GM23338 (cell line): ENCODE results near the gene FAXC. TPM values are rescaled to one million over a fixed set of nuclear protein-coding genes. Genes with fewer than 3 reads are reported as not detected.

Experiments
- ATAC-seq: fragments of 200-7000 bp; cut with Tn5 transposase; 3 replicates; pipeline ENCODE4 v1.9.1; 2020
- DNase-seq: peaks from one replicate; pipeline ENCODE4 v3.0.0-alpha.2; 2015; ENCODE audit warnings: low spot score
- H2AFZ ChIP-seq: fragments of 200-600 bp; sonication (generic); 2 replicates; pipeline ENCODE4 v1.8.0; 2016; ENCODE audit warnings: antibody characterized with exemption, mild to moderate bottlenecking, moderate library complexity
- H3F3A ChIP-seq: fragments of 200-600 bp; sonication (generic); replicated peaks from 2 replicates; pipeline ENCODE4 v1.8.0; 2017; ENCODE audit warnings: antibody characterized with exemption, mixed run types, low read depth
- H3K27ac ChIP-seq: fragments of 200-600 bp; sonication (generic); 2 replicates; pipeline ENCODE4 v1.6.1; 2016; ENCODE audit warnings: low read depth
- H3K27me3 ChIP-seq: fragments of 200-600 bp; sonication (generic); 2 replicates; pipeline ENCODE4 v1.8.0; 2016; ENCODE audit warnings: mild to moderate bottlenecking, mixed run types, moderate library complexity; ENCODE audit not compliant: insufficient read depth
- H3K36me3 ChIP-seq: fragments of 200-600 bp; sonication (generic); 2 replicates; pipeline ENCODE4 v1.8.0; 2016; ENCODE audit warnings: mild to moderate bottlenecking; ENCODE audit not compliant: insufficient read depth
- H3K4me1 ChIP-seq: fragments of 200-600 bp; sonication (generic); 2 replicates; pipeline ENCODE4 v1.8.0; 2016; ENCODE audit warnings: mild to moderate bottlenecking, moderate library complexity; ENCODE audit not compliant: insufficient read depth
- H3K4me2 ChIP-seq: fragments of 200-600 bp; sonication (generic); 2 replicates; pipeline ENCODE4 v1.7.1; 2017; ENCODE audit warnings: mixed run types
- H3K4me3 ChIP-seq: fragments of 200-600 bp; sonication (generic); 2 replicates; pipeline ENCODE4 v1.6.1; 2016; ENCODE audit warnings: mixed run types
- H3K79me2 ChIP-seq: fragments of 200-600 bp; sonication (generic); replicated peaks from 2 replicates; pipeline ENCODE4 v1.8.0; 2017; ENCODE audit warnings: mild to moderate bottlenecking; ENCODE audit not compliant: insufficient read depth
- H3K9me2 ChIP-seq: fragments of 200-600 bp; sonication (generic); 2 replicates; pipeline ENCODE4 v1.8.0; 2017; ENCODE audit not compliant: insufficient read depth
- H4K20me1 ChIP-seq: fragments of 200-600 bp; sonication (generic); replicated peaks from 2 replicates; pipeline ENCODE4 v1.8.0; 2017; ENCODE audit warnings: mild to moderate bottlenecking; ENCODE audit not compliant: insufficient read depth
- H3K27ac Mint-ChIP-seq: 2 replicates; pipeline ENCODE4 v1.8.0; 2020; ENCODE audit warnings: inconsistent platforms, mild to moderate bottlenecking, moderate library complexity, mixed read lengths
- H3K27me3 Mint-ChIP-seq: 3 replicates; pipeline ENCODE4 v1.8.0; 2022; ENCODE audit warnings: low read depth, mild to moderate bottlenecking, moderate library complexity, mixed read lengths, inconsistent platforms; ENCODE audit not compliant: insufficient read depth, poor library complexity
- H3K36me3 Mint-ChIP-seq: 3 replicates; pipeline ENCODE4 v1.8.0; 2021; ENCODE audit warnings: low read depth, mild to moderate bottlenecking, inconsistent platforms, moderate library complexity, mixed read lengths
- H3K4me1 Mint-ChIP-seq: 3 replicates; pipeline ENCODE4 v1.8.0; 2020; ENCODE audit warnings: mild to moderate bottlenecking, inconsistent platforms, mixed read lengths
- H3K4me3 Mint-ChIP-seq: 3 replicates; pipeline ENCODE4 v1.8.0; 2021; ENCODE audit warnings: moderate library complexity, mild to moderate bottlenecking, inconsistent platforms, mixed read lengths
- H3K9me3 Mint-ChIP-seq: 3 replicates; pipeline ENCODE4 v1.8.0; 2020; ENCODE audit warnings: moderate library complexity, mild to moderate bottlenecking, inconsistent platforms, mixed read lengths
- EZH2 ChIP-seq: fragments of 200-600 bp; sonication (generic); IDR thresholded peaks from one replicate; pipeline ENCODE4 v1.8.0; 2017; ENCODE audit warnings: antibody characterized with exemption, mild to moderate bottlenecking, low read depth; ENCODE audit not compliant: unreplicated experiment
- JUNB ChIP-seq: IDR thresholded peaks from one replicate; pipeline ENCODE4 v1.6.1; 2016; ENCODE audit warnings: antibody characterized with exemption; ENCODE audit not compliant: unreplicated experiment
- POLR2AphosphoS5 ChIP-seq: IDR thresholded peaks from 2 replicates; pipeline ENCODE4 v1.6.1; 2016; ENCODE audit warnings: antibody characterized with exemption, low read depth
- STAT1 ChIP-seq: IDR thresholded peaks from one replicate; pipeline ENCODE4 v1.6.1; 2016; ENCODE audit warnings: antibody characterized with exemption; ENCODE audit not compliant: unreplicated experiment
- ZNF114 ChIP-seq: fragments of 250-450 bp; sonication (Bioruptor Pico); IDR thresholded peaks from 2 replicates; pipeline ENCODE4 v1.5.0; 2020; ENCODE audit warnings: mild to moderate bottlenecking, moderate library complexity
- ZNF331 ChIP-seq: fragments of 250-450 bp; sonication (Bioruptor Pico); IDR thresholded peaks from 2 replicates; pipeline ENCODE4 v1.5.0; 2020; ENCODE audit warnings: low read depth, mild to moderate bottlenecking, moderate library complexity
- polyA plus RNA-seq: library from polyadenylated mRNA; unstranded; fragments of >200 nt; fragmentation: Nextera tagmentation; extraction: Ambion mirVana; gene quantifications from 2 replicates; pipeline ENCODE4 v1.2.1, GENCODE V29; 2016
- total RNA-seq: library from RNA; depleted of rRNA; stranded (reverse); fragments of >200 nt; shearing (Covaris generic); gene quantifications from 2 replicates; pipeline ENCODE4 v1.2.3, GENCODE V29; 2014
- TF ChIP-seq, protein P1 (sequence below): IDR thresholded peaks from 2 replicates; pipeline ENCODE4 v1.6.1; 2016; ENCODE audit warnings: antibody characterized with exemption
- TF ChIP-seq, protein P2 (sequence below), 2 experiments: fragments of 200-600 bp in 1 of 2; sonication (generic) in 1 of 2; conservative IDR thresholded peaks; 2 replicates each; pipeline versions ENCODE4 v1.5.1 to v1.6.1; 2016 to 2017; ENCODE audit warnings: antibody characterized with exemption in 2 of 2, low read depth in 2 of 2, mild to moderate bottlenecking in 2 of 2, moderate library complexity in 1 of 2
- TF ChIP-seq, protein P3 (sequence below): fragments of 250-450 bp; sonication (Bioruptor Pico); IDR thresholded peaks from 2 replicates; pipeline ENCODE4 v1.5.0; 2020; ENCODE audit warnings: mild to moderate bottlenecking, moderate library complexity

The FAXC gene
- total and polyA plus RNA-seq, 2 experiments from 2014 or later: 10.5 to 15.2 TPM

DNA sequence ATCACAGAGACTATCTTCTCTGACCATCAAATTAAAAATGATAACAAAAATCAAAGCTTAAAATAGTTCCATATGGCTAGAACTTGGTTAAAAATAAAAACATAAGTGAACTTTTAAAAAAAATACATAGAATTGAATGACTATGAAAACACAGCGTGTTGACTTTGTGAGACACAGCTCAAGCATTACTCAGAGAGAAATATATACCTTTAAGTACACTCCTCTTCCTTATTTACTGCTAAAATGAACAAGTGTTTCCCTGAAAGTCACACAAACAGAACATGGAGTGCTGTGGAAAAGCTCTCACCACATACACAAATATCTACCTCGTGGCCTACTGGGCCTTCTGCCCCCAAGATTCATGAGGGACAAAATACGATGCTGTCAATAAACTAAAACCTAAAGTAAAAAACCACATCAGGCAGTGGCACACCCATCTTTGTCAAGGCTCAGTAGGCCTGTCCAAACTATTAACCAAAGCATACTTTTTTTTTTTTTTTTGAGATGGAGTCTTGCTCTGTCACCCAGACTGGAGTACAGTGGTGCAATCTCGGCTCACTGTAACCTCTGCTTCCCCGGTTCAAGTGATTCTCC, 7.5 kb downstream of the FAXC start (continued):
- TF ChIP-seq, protein P1, sequence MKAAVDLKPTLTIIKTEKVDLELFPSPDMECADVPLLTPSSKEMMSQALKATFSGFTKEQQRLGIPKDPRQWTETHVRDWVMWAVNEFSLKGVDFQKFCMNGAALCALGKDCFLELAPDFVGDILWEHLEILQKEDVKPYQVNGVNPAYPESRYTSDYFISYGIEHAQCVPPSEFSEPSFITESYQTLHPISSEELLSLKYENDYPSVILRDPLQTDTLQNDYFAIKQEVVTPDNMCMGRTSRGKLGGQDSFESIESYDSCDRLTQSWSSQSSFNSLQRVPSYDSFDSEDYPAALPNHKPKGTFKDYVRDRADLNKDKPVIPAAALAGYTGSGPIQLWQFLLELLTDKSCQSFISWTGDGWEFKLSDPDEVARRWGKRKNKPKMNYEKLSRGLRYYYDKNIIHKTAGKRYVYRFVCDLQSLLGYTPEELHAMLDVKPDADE: no peak
- TF ChIP-seq ZNF114 (no peak), JUNB (no peak), STAT1 (no peak), POLR2AphosphoS5 (no peak), EZH2 (no peak)
- TF ChIP-seq, protein P2, sequence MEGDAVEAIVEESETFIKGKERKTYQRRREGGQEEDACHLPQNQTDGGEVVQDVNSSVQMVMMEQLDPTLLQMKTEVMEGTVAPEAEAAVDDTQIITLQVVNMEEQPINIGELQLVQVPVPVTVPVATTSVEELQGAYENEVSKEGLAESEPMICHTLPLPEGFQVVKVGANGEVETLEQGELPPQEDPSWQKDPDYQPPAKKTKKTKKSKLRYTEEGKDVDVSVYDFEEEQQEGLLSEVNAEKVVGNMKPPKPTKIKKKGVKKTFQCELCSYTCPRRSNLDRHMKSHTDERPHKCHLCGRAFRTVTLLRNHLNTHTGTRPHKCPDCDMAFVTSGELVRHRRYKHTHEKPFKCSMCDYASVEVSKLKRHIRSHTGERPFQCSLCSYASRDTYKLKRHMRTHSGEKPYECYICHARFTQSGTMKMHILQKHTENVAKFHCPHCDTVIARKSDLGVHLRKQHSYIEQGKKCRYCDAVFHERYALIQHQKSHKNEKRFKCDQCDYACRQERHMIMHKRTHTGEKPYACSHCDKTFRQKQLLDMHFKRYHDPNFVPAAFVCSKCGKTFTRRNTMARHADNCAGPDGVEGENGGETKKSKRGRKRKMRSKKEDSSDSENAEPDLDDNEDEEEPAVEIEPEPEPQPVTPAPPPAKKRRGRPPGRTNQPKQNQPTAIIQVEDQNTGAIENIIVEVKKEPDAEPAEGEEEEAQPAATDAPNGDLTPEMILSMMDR (conservative IDR thresholded peaks at IDR 0.05; ENCODE audit: low read depth in 2 of 2): no peak

DNA sequence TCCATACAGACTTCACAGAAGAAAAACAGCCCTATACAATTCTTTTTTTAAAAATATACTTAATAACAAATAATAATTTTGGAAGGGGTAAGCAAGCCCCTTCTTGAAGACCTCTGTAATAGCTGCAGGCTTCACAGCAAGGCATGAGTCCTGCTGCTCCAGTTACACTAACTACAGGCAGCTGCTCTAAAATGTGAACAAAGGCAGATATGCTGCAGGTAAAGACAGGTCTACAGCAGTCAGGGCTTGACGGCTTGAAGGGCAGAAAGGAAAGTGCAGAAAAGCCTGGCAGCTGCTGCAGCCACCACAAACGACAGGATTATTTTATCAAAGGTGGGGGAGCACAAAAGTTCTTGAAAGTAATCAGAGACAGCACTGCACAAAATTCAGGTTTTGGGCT, 11.3 kb downstream of the FAXC start:
- H4K20me1 ChIP-seq: no peaks in the 10 kb centered on the region
- peaks cover 15% of the 10 kb centered on the region for H3K4me1 Mint-ChIP-seq
- H3K4me3 Mint-ChIP-seq: no peak overlapping the region
- H3K27me3 ChIP-seq: no peaks in the 10 kb centered on the region
- H3K27ac ChIP-seq: no peak overlapping the region
- DNase-seq: no peak
- H2AFZ ChIP-seq: no peak overlapping the region
- peaks cover 3% of the 10 kb centered on the region for H3K27me3 Mint-ChIP-seq
- no peak overlapping the region for H3K4me2 ChIP-seq
- H3K4me3 ChIP-seq: no peak overlapping the region
- no peaks in the 10 kb centered on the region for H3K9me2 ChIP-seq
- no peaks in the 10 kb centered on the region; the same call in 1 of the 2 replicates for H3K4me1 ChIP-seq
- H3F3A ChIP-seq: no peaks in the 10 kb centered on the region
- H3K9me3 Mint-ChIP-seq: no peaks in the 10 kb centered on the region
- H3K36me3 ChIP-seq: no peaks in the 10 kb centered on the region
- H3K79me2 ChIP-seq: no peaks in the 10 kb centered on the region
- no peaks in the 10 kb centered on the region for H3K36me3 Mint-ChIP-seq
- ATAC-seq: peak; percentile 63
- no peak overlapping the region for H3K27ac Mint-ChIP-seq
- TF ChIP-seq ZNF114 (no peak), ZNF331 (CRISPR knock-in tag) (no peak), STAT1 (no peak)
- TF ChIP-seq, protein P3, sequence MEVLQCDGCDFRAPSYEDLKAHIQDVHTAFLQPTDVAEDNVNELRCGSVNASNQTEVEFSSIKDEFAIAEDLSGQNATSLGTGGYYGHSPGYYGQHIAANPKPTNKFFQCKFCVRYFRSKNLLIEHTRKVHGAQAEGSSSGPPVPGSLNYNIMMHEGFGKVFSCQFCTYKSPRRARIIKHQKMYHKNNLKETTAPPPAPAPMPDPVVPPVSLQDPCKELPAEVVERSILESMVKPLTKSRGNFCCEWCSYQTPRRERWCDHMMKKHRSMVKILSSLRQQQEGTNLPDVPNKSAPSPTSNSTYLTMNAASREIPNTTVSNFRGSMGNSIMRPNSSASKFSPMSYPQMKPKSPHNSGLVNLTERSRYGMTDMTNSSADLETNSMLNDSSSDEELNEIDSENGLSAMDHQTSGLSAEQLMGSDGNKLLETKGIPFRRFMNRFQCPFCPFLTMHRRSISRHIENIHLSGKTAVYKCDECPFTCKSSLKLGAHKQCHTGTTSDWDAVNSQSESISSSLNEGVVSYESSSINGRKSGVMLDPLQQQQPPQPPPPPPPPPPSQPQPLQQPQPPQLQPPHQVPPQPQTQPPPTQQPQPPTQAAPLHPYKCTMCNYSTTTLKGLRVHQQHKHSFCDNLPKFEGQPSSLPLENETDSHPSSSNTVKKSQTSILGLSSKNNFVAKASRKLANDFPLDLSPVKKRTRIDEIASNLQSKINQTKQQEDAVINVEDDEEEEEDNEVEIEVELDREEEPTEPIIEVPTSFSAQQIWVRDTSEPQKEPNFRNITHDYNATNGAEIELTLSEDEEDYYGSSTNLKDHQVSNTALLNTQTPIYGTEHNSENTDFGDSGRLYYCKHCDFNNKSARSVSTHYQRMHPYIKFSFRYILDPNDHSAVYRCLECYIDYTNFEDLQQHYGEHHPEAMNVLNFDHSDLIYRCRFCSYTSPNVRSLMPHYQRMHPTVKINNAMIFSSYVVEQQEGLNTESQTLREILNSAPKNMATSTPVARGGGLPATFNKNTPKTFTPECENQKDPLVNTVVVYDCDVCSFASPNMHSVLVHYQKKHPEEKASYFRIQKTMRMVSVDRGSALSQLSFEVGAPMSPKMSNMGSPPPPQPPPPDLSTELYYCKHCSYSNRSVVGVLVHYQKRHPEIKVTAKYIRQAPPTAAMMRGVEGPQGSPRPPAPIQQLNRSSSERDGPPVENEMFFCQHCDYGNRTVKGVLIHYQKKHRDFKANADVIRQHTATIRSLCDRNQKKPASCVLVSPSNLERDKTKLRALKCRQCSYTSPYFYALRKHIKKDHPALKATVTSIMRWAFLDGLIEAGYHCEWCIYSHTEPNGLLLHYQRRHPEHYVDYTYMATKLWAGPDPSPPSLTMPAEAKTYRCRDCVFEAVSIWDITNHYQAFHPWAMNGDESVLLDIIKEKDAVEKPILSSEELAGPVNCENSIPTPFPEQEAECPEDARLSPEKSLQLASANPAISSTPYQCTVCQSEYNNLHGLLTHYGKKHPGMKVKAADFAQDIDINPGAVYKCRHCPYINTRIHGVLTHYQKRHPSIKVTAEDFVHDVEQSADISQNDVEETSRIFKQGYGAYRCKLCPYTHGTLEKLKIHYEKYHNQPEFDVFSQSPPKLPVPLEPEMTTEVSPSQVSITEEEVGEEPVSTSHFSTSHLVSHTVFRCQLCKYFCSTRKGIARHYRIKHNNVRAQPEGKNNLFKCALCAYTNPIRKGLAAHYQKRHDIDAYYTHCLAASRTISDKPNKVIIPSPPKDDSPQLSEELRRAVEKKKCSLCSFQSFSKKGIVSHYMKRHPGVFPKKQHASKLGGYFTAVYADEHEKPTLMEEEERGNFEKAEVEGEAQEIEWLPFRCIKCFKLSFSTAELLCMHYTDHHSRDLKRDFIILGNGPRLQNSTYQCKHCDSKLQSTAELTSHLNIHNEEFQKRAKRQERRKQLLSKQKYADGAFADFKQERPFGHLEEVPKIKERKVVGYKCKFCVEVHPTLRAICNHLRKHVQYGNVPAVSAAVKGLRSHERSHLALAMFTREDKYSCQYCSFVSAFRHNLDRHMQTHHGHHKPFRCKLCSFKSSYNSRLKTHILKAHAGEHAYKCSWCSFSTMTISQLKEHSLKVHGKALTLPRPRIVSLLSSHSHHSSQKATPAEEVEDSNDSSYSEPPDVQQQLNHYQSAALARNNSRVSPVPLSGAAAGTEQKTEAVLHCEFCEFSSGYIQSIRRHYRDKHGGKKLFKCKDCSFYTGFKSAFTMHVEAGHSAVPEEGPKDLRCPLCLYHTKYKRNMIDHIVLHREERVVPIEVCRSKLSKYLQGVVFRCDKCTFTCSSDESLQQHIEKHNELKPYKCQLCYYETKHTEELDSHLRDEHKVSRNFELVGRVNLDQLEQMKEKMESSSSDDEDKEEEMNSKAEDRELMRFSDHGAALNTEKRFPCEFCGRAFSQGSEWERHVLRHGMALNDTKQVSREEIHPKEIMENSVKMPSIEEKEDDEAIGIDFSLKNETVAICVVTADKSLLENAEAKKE (CRISPR knock-in tag): no peak
- TF ChIP-seq, protein P1: no peak
- TF ChIP-seq, protein P2 (conservative IDR thresholded peaks at IDR 0.05; ENCODE audit: low read depth in 2 of 2): no peak
